ENCODE results near the gene SERTAD4.

SERTAD4 gene

GRCh38 chr1:210236840-210237409, 4.3 kb downstream of the SERTAD4 start:
- TF ChIP-seq POLR2AphosphoS5 (IDR thresholded peaks at IDR 0.05; ENCODE audit: low read depth): no peak
- H3K4me3 ChIP-seq (replicated peaks; ENCODE audit: insufficient read depth, low read length): no peak overlapping the region
- no peak overlapping the region for H3K27ac ChIP-seq (replicated peaks)
- no peak for DNase-seq (ENCODE audit: low read depth in 1 of 2, low spot score in 1 of 2)
- peaks cover 34% of the 10 kb centered on the region for H3K27me3 ChIP-seq (ENCODE audit: insufficient read depth, poor library complexity, severe bottlenecking)

- Histone ChIP-seq H3K27me3 (ENCODE audit: insufficient read depth, poor library complexity, severe bottlenecking) (peaks cover 34% of the 10 kb centered on the region), H3K4me3 (replicated peaks; ENCODE audit: insufficient read depth, low read length) (no peak overlapping the region), H3K27ac (replicated peaks) (no peak overlapping the region)
- TF ChIP-seq GABPA (IDR thresholded peaks at IDR 0.05; ENCODE audit: low read depth) (no peak), REST (IDR thresholded peaks at IDR 0.05; ENCODE audit: insufficient replicate concordance, low read depth) (no peak), SPI1 (IDR thresholded peaks at IDR 0.05; ENCODE audit: borderline replicate concordance, low read depth) (no peak), POLR2AphosphoS5 (IDR thresholded peaks at IDR 0.05; ENCODE audit: low read depth) (no peak)
- no peak for DNase-seq (ENCODE audit: low read depth in 1 of 2, low spot score in 1 of 2)
Observed at GRCh38 chr1:210237479-210237878, 4.9 kb downstream of the SERTAD4 start.

- Histone ChIP-seq H3K27me3 (ENCODE audit: insufficient read depth, poor library complexity, severe bottlenecking) (peaks cover 34% of the 10 kb centered on the region), H3K27ac (replicated peaks) (no peak overlapping the region), H3K4me3 (replicated peaks; ENCODE audit: insufficient read depth, low read length) (no peak overlapping the region)
- DNase-seq (ENCODE audit: low read depth in 1 of 2, low spot score in 1 of 2): no peak
- TF ChIP-seq POLR2AphosphoS5 (IDR thresholded peaks at IDR 0.05; ENCODE audit: low read depth): no peak
- no peak for TF ChIP-seq CTCF (IDR thresholded peaks at IDR 0.05; ENCODE audit: insufficient read depth, low read length)
- no peak for TF ChIP-seq GABPA (IDR thresholded peaks at IDR 0.05; ENCODE audit: low read depth)
- TF ChIP-seq SPI1 (IDR thresholded peaks at IDR 0.05; ENCODE audit: borderline replicate concordance, low read depth): no peak
- no peak for TF ChIP-seq REST (IDR thresholded peaks at IDR 0.05; ENCODE audit: insufficient replicate concordance, low read depth)
Observed at GRCh38 chr1:210237981-210238380, 5.4 kb downstream of the SERTAD4 start.

GRCh38 chr1:210239349-210240111, 6.9 kb downstream of the SERTAD4 start:
- H3K4me3 ChIP-seq (replicated peaks; ENCODE audit: insufficient read depth, low read length): no peak overlapping the region

More at GRCh38 chr1:210239349-210240111, 6.9 kb downstream of the SERTAD4 start:
- DNase-seq (ENCODE audit: low read depth in 1 of 2, low spot score in 1 of 2): no peak
- Histone ChIP-seq H3K27me3 (ENCODE audit: insufficient read depth, poor library complexity, severe bottlenecking) (peaks cover 21% of the 10 kb centered on the region), H3K27ac (replicated peaks) (no peak overlapping the region)
- TF ChIP-seq POLR2AphosphoS5 (IDR thresholded peaks at IDR 0.05; ENCODE audit: low read depth): no peak
- no peak for TF ChIP-seq CTCF (IDR thresholded peaks at IDR 0.05; ENCODE audit: insufficient read depth, low read length)
- no peak for TF ChIP-seq GABPA (IDR thresholded peaks at IDR 0.05; ENCODE audit: low read depth)
- no peak for TF ChIP-seq SPI1 (IDR thresholded peaks at IDR 0.05; ENCODE audit: borderline replicate concordance, low read depth)
- TF ChIP-seq REST (IDR thresholded peaks at IDR 0.05; ENCODE audit: insufficient replicate concordance, low read depth): no peak
